HG02610 (cell line): ENCODE data around the gene RNF17.
A peak's percentile ranks its signal among the peaks of the same experiment; 100 is the strongest.

Experiments
- ATAC-seq: cut with Tn5 transposase; IDR thresholded peaks from one replicate; pipeline ENCODE4 v1.9.1; 2021; ENCODE audit warnings: mild to moderate bottlenecking, moderate library complexity; ENCODE audit not compliant: unreplicated experiment

Gene RNF17, protein sequence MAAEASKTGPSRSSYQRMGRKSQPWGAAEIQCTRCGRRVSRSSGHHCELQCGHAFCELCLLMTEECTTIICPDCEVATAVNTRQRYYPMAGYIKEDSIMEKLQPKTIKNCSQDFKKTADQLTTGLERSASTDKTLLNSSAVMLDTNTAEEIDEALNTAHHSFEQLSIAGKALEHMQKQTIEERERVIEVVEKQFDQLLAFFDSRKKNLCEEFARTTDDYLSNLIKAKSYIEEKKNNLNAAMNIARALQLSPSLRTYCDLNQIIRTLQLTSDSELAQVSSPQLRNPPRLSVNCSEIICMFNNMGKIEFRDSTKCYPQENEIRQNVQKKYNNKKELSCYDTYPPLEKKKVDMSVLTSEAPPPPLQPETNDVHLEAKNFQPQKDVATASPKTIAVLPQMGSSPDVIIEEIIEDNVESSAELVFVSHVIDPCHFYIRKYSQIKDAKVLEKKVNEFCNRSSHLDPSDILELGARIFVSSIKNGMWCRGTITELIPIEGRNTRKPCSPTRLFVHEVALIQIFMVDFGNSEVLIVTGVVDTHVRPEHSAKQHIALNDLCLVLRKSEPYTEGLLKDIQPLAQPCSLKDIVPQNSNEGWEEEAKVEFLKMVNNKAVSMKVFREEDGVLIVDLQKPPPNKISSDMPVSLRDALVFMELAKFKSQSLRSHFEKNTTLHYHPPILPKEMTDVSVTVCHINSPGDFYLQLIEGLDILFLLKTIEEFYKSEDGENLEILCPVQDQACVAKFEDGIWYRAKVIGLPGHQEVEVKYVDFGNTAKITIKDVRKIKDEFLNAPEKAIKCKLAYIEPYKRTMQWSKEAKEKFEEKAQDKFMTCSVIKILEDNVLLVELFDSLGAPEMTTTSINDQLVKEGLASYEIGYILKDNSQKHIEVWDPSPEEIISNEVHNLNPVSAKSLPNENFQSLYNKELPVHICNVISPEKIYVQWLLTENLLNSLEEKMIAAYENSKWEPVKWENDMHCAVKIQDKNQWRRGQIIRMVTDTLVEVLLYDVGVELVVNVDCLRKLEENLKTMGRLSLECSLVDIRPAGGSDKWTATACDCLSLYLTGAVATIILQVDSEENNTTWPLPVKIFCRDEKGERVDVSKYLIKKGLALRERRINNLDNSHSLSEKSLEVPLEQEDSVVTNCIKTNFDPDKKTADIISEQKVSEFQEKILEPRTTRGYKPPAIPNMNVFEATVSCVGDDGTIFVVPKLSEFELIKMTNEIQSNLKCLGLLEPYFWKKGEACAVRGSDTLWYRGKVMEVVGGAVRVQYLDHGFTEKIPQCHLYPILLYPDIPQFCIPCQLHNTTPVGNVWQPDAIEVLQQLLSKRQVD (N-terminal part only)

DNA sequence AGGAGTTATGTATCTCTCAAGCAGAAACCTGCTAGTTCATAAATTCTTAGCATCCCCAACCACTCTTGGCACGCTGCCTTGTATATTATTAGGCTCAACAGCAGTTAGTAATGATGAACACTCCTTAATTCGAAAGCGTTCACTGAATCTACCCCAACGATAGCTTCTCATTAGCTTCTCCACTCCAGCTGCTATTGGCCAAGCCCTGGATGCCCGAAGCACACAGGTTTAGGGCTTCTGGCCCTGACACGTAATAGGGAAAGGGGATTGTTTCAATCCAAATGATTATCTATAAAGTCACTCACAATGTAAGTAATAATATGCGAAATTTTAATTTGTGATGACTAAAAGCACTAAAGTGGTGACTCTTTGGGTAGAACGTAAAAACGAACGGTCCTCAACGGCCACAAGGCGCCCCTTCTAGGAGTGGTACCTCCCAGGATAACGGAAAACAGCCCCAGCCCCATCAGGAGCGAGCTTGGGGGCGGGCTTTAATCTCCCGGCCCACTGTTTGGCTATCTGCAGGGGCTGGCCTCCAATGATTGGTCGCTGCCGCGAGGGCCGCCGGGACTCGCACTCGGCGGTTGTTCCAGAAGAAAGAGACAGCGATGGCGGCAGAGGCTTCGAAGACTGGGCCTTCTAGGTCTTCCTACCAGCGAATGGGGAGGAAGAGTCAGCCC lies at the start of gene RNF17:
TSS of gene RNF17 (plus strand) at position 574 of the 680 bp plus-strand sequence. CDS start at position 609, 35 bp downstream.
- no peak for ATAC-seq

DNA sequence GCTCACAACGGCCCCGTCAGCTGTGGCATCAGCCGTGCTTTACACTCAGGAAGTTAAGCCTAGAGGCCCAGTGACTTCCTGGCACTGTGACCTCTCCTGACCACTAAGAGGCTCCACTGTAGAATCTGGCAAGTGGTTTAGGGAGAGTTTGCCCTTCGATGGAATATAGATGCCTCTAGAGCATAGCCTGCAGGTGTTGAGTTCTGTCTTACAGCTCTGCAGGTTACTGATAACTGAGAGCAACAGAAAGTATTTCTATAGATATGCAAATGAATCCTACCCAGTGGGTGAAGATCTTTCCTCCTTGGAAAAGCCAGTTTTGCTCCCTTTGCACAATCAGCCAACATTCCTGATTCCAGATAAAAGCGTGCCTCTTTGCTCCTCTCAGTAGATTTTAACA lies 48.0 kb upstream of the RNF17 start:
- no peak for ATAC-seq

DNA sequence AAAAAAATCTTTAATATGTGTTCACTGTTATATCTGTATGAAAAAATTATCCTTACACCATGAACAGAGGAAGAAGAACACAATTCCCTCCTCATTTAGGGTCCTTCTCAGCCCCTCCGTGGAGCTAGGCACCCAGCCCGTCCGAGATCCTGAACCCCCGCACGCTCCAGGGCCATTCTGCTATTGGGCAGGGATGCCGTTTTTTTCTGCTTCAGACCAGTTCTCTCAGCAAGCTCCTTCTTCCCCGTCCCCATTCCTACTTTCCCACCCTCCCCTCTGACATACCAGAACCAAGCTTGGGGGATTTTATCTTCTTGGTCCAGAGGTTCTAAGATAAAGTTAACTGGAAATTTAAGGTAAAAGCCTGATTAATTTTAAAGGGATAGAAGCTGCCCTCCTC lies 47.5 kb upstream of the RNF17 start:
- ATAC-seq, result no peak

DNA sequence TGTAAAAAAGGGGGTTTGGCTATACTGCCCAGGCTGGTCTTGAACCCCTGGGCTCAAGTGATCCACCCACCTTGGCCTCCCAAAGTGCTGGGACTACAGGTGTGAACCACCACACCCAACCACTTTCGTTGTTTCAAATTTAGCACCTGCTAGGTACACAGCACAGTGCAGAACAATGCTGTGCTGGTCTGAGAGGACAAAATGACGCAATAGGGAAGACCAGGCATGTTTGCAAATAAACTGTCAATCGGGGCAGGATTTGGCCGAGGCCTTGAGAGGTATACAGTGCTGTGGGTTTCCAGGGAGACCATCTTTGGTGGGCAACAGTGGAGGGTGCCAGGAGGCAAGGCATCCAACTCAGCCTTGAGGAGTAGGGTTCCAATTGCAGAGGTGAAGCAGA lies 46.8 kb upstream of the RNF17 start:
- no peak for ATAC-seq

DNA sequence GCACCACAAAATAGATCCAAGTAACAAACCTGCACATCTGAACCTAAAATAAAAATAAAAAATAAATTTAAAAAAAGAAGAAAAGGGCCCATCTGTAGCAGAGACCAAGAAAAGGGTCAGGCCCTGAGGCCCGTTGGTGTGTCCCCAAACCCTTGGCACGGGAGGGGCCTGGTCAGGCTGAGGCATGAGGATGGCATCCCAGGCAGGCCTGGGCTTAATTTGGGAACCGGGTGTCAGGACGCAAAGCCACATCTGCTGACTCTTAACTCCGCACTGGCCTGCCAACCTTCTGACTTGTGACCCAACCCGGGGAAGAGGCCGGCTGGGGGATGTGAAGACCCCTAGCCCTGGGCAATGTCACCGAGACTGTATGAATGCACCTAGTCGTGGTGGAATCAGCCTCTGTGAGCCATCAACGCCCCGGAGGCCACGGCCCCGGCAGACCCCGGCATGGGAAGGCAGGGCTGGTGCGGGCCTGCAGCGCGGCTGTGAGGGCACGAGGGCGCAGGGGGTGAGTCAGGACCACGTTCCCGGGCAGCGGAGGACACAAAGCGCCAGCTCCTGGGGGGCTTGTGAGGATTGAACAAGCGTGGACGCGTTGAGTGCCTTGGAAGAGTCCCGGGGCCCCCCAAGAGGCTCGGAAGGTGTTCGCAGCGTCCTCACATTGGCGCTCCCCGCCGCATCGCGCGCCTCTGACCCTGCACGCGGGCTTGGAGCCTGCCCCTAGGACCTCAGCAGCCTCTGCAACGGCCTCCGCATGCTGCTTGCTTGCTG lies 45.6 kb upstream of the RNF17 start:
- ATAC-seq, result no peak

DNA sequence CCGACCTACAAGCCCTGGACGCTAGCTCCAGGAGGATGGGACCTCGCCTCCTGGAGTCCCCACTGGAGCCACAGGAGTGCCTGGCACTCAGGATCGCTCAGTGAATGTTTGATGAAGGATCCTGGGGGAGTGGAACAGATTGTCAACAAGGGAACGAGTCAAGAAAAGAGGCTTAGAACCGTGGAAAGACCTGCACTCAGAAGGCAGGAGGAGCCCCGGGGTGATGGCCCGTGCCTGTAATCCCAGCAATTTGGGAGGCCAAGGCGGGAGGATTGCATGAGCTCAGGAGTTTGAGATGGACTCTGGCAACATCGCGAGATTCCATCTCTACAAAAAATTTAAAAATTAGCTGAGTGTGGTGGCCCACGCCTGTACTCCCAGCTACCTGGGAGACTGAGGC lies 44.8 kb upstream of the RNF17 start:
- ATAC-seq, result no peak

DNA sequence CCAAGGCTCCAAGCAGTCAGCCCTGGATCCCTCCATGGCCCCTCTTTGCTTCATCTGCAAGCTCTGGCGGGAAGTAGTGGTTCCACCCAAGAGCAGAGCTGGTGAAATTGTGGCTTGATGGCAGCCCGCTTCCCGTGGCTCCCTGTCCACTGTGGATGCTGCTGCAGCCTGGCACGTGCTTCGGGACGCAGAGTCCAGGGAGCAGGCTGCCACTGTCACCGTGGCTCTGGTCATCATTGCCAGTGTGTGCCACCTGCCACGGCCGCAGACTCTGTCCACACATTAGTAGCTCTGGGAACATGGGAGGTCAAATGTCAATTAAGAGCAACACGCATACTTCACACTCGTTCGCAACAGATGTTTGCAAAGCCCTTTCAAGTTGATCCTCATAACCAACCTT lies 40.8 kb upstream of the RNF17 start:
- ATAC-seq, result no peak

DNA sequence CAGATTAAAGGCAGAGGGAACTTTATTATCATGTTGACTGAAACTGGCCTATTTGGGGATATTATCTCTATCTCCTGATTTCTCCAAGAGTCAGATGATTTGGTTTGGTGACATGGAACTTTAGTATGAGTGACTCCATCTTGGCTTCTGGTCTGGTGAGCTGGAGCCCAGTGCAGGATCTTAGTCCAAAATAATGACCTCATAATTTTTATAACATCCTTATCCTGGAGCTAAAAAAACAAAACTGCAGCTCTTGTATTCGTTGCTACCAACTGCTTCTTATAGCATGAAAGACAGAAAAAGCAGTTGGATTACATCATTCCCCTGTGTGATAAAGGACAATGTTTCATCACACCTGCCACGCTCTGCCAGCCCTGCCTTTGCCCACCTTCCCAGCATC lies 39.3 kb upstream of the RNF17 start:
- ATAC-seq, result no peak

DNA sequence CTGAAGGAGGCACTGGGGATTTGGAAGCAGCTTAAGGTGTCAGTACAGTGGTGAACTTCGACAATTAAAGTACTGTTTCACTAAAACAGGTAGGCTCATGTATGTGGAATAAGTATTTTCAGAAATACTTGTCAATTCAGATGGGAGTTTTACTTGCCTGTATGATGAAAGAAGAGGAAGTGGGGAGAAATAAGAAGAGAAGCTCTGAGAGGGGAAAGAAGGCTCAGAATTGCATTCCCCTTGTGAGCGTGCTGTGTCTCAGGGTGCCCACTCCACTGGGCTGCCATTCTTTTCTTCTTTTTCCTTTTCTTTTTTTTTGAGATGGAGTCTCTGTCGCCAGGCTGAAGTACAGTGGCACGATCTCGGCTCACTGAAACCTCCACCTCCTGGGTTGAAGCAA lies 38.6 kb upstream of the RNF17 start:
- ATAC-seq, result no peak

DNA sequence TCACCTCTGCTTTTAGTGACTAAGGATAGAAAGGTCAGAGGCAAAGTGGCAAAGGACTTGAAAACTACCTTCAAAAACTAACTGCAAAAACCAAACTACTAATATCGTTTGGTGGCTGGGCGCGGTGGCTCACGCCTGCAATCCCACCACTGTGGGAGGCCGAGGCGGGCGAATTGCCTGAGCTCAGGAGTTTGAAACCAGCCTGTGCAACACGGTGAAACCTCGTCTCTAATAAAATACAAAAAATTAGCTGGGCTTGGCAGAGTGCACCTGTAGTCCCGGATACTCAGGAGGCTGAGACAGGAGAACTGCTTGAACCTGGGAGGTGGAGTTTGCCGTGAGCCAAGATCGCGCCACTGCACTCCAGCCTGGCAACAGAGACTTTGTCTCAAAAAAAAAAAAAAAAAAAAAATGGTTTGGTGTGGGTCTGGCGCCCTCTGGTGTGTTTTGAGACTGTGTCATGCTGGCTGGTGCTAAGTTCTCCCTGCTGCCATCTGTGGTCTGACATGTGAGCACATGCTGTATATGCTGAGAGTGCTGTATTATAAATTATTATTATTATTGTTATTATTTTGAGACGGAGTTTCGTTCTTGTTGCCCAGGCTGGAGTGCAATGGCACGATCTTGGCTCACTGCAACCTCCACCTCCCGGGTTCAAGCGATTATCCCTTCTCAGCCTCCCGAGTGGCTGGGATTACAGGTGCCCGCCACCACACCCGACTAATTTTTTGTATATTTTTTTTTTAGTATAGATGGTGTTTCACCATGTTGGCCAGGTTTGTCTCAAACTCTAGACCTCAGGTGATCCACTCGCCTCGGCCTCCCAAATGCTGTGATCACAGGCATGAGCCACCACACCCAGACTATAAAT lies 36.0 kb upstream of the RNF17 start:
- peak; percentile 74 for ATAC-seq

DNA sequence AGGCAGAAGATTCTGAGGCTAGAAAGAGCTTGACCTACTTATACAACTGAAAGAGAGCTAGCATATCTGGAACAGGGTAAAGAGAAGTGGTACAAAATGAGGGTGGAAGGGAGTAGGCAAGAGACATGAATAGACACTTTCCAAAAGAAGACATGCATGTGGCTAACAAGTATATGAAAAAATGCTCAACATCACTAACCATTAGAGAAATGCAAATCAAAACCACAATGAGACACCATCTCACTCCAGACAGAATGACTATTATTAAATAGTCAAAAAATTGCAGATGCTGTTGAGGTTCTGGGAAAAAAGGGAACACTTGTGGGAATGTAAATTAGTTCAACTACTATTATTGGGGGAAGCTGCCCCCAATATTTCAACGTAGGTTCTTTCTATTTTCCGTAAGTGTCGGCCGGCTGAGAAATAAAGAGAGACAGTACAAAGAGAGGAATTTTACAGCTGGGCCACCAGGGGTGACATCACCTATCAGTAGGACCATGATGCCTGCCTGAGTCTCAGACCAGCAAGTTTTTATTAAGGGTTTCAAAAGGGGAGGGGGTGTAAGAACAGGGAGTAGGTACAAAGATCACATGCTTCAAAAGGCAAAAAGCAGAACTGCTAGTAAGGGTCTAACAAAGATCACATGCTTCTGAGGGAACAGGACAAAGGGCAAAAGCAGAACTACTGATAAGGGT lies 32.9 kb upstream of the RNF17 start:
- ATAC-seq, result peak; percentile 70

DNA sequence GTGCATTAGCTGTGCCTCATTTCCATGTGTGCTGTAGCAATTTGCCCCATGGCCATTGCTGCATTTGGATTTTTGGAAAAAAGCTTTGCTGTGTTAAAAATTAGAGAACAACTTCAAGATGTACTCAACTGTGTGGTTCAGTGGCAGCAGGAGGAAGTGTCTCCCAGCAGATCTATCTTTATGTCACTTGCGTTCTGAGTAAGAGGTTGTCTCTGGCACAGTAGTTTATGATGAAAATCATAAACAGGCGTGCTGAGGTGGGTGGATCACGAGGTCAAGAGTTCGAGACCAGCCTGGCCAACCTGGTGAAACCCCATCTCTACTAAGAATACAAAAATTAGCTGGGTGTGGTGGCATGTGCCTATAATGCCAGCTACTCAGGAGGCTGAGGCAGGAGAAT lies 29.0 kb upstream of the RNF17 start:
- no peak for ATAC-seq

DNA sequence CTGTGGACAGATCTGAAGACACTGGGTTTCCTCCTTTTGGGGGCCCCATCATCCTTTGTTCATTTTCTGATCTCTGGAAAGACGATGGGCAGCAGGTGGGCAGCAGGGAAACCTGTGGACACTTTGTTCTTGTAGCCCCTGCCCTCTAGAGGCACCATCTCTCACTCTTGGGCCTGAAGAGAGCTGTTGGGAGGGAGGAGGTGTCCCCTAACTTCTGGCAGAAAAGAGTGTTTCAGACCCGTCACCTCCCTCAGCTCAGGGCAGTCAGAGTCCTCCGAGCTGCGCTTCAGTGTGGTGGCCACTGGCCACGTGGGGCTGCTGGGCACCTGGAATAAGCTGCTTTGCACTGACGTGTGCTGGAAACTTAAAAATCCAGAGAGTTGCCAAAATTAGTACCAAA lies 26.9 kb upstream of the RNF17 start:
- no peak for ATAC-seq

DNA sequence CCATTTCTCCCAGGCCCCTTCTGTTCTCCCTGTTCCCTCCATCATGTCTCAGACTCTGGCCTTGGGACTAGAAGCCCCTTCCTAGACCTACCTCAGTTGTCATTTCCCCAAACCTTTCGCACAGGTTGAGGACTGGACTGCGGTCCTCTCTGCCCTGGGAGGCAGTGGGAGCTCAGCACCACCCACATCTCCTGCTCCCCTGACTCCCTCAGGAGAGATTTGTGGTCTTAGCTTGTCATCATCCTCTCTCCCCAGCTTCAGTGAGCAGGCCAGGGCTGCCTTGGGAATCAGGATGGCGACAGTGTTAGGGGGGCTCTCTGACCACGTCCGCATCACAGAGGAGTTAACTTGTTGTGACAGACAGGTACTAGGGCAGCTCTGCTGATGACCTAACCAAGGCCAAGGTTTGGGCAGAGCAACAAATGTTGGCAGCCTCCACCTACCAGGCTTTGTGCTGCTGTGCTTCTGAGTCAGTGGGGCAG lies 25.6 kb upstream of the RNF17 start:
- ATAC-seq, result no peak

DNA sequence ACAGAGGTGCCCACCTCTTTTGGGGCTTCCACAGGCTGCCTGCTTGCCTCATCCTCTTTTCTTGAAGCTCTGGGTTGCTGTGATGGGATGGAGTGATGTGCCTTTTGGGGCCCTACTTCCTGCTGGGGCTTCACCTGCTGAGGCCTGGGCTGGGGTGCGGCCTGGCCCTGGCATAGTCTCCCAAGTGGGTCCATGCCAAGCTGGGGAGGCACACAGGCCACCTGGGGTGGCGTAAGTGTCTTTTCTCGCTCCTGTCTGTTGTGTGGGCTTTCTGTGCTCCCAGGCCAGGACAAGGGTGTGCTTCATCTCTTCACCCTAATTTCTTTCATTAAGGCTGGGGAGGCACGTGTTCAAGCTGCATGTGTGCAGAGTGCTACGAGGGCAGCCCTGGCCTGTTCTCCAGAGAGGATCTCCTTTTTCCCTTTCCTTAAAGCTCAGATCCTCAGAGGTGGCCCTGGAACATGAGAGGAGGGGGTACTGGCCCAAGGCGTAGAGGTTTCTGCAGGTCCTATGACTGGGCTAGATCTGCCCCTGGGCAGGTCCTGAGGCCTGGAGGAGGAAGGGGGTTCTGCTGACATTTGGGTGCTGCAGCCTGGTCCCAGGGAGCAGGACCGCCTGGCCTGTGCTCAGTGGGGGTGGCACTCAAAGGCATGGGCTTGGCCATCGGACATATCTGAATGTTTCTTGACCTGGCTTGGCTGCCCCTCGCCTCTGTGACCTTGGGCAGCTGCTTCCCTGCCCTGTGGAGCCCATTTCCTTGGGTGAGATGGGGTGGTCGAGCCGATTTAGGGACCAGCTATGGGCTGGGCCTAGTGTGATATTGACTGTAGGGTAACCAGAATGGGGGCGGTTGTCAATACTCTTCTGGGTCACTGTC lies 23.7 kb upstream of the RNF17 start:
- ATAC-seq, result no peak

DNA sequence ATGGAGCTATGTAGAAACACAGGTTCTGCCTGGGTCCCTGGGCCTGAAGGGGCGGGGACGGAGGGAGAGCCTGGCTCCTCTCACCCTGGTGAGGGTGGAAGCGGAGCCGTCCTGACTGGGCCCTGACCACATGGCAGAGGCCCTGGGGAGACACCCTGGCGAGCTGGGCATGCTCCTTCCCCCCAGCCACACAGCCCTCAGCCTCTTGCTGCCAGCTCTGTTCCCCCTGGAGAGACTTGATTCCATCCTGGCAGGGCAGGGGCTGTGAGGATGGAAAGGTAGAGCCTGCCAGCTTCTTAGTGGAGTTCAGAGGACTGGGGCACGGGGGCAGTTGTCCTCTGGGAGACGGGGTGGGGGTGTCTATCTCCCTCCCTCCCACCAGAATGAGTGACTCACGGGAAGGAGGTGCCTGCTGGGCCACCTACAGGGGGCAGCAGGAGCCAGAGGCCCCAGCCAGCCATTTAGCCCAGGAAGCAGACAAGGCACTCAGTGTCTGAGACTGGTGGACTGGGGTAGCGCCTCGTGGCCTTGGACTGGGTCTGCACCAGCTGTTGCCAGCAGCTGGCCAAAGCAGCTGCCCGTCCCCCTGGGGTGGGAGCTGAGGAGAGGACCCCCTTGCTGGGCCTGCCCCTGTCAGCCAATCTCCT lies 22.8 kb upstream of the RNF17 start:
- ATAC-seq, result no peak

DNA sequence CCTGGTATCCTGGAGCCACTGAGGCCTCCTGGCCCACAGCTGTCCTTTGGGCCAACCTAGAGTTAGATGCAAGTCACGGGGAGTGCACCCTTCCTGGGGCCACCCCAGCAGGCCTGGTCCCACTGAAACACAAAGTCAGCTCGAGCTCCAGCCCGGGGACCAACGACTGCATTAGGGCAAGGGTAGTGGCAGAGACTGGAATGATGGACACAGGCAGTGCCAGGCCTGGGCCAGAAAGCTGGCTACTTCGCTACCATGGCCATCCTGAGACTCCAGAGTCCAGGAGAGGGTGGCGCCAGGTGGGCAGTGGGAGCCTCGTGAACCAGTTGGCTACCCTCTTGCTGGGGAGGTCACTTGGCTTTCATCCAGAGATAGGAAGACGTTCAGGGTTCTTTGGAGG lies 22.2 kb upstream of the RNF17 start:
- ATAC-seq, result no peak
